K562 (cell line): ENCODE results near the gene NEDD4L. TPM values are rescaled to one million over a fixed set of nuclear protein-coding genes. Genes with fewer than 3 reads are reported as not detected.

Experiments used
- AFF4 ChIP-seq: sonication (generic); formaldehyde crosslinking; IDR thresholded peaks from 2 replicates; pipeline ENCODE4 v1.8.0; 2023; ENCODE audit warnings: mild to moderate bottlenecking, missing genetic modification reagents
- CTCFL ChIP-seq: IDR thresholded peaks from 2 replicates; pipeline ENCODE4 v1.6.1; 2011; ENCODE audit warnings: borderline replicate concordance, low read depth, mild to moderate bottlenecking, moderate library complexity, low read length; ENCODE audit not compliant: insufficient read depth, poor library complexity, severe bottlenecking
- E2F8 ChIP-seq: fragments of 450-650 bp; IDR thresholded peaks from 2 replicates; pipeline ENCODE4 v1.7.1; 2018; ENCODE audit warnings: mild to moderate bottlenecking, low read depth; ENCODE audit not compliant: partially characterized antibody
- FOSL1 ChIP-seq: fragments of 200-800 bp; sonication (Bioruptor generic); conservative IDR thresholded peaks from 2 replicates; pipeline ENCODE4 v1.6.1; 2016; ENCODE audit warnings: missing genetic modification characterization, missing compliant biosample characterization
- FOXO4 ChIP-seq: fragments of 450-650 bp; formaldehyde crosslinking; IDR thresholded peaks from 2 replicates; pipeline ENCODE4 v1.4.0; 2020; ENCODE audit warnings: mild to moderate bottlenecking, moderate library complexity
- OTX1 ChIP-seq: fragments of 450-650 bp; formaldehyde crosslinking; IDR thresholded peaks from 2 replicates; pipeline ENCODE4 v1.4.0; 2022; ENCODE audit warnings: mild to moderate bottlenecking
- PTRF ChIP-seq: fragments of 450-650 bp; IDR thresholded peaks from 2 replicates; pipeline ENCODE4 v1.6.1; 2016; ENCODE audit warnings: mild to moderate bottlenecking, missing genetic modification characterization, missing compliant biosample characterization
- TAL1 ChIP-seq: fragments of 450-650 bp; IDR thresholded peaks from 2 replicates; pipeline ENCODE4 v1.6.1; 2016; ENCODE audit warnings: mild to moderate bottlenecking
- TCF7 ChIP-seq: sonication (generic); IDR thresholded peaks from 2 replicates; pipeline ENCODE4 v1.6.1; 2016; ENCODE audit warnings: antibody characterized with exemption, borderline replicate concordance
- TCFL5 ChIP-seq: fragments of 250-450 bp; sonication (Bioruptor Pico); conservative IDR thresholded peaks from 2 replicates; pipeline ENCODE4 v1.6.1; 2021; ENCODE audit warnings: mild to moderate bottlenecking, moderate library complexity, matching md5 sums
- ZBTB11 ChIP-seq, 3 experiments: fragments of 200-800 bp in 1 of 3; fragments of 250-450 bp in 1 of 3; fragments of 450-650 bp in 1 of 3; sonication (Bioruptor Pico) in 1 of 3; sonication (Bioruptor generic) in 1 of 3; formaldehyde crosslinking in 1 of 3; IDR thresholded peaks; 2 replicates each; pipeline versions ENCODE4 v1.6.1 to v1.8.0; 2016 to 2022; ENCODE audit warnings: mild to moderate bottlenecking in 2 of 3, missing genetic modification characterization in 2 of 3, missing compliant biosample characterization in 1 of 3, moderate library complexity in 1 of 3
- ZNF76 ChIP-seq: fragments of 250-450 bp; sonication (Bioruptor Pico); IDR thresholded peaks from 2 replicates; pipeline ENCODE4 v1.4.0; 2020; ENCODE audit warnings: mild to moderate bottlenecking, moderate library complexity, borderline replicate concordance
- polyA plus RNA-seq, 8 experiments: library from polyadenylated mRNA; depleted of rRNA in 4 of 8; stranded (reverse) in 5 of 8; unstranded in 3 of 8; fragments of >200 nt; fragmentation: Nextera tagmentation in 2 of 8; fragmentation: Illumina TruSeq in 1 of 8; extraction: Ambion mirVana in 2 of 8; extraction: Trizol in 1 of 8; gene quantifications; 2 replicates each; pipeline versions ENCODE4 v1.2.1 to v1.2.3, GENCODE V29; 2011 to 2014; ENCODE audit warnings: inconsistent platforms in 1 of 8, missing spikeins in 1 of 8
- total RNA-seq, 7 experiments: library from RNA; depleted of rRNA in 6 of 7; stranded (reverse); fragments of >200 nt in 6 of 7; fragmentation: Illumina TruSeq in 2 of 7; extraction: Trizol in 2 of 7; gene quantifications; 2 replicates each; pipeline versions ENCODE4 v1.2.1 to v1.2.3, GENCODE V29; 2011 to 2021; ENCODE audit warnings: low replicate concordance in 1 of 7

Gene NEDD4L
- total and polyA plus RNA-seq, 9 of the 15 experiments (the other 6 are each of a cell fraction or from before 2014, with no cell fraction given): 8.1 to 33.4 (median 19.9) TPM

- TF ChIP-seq PTRF: no peak
- TF ChIP-seq FOSL1 (tag): 0 out of 2 replicates have a peak, but pooled peaks have one; percentile 37
- TF ChIP-seq TCFL5 (CRISPR knock-in tag): no peak
- no peak for TF ChIP-seq AFF4 (CRISPR knock-in tag)
- no peak for TF ChIP-seq OTX1 (CRISPR knock-in tag)
- TF ChIP-seq TAL1: peak; percentile 92
- peak in 1 of 3 experiments; percentile 28; a peak in 1 of 6 replicates for TF ChIP-seq ZBTB11 (CRISPR knock-in tag; IDR thresholded peaks at IDR 0.05)
- no peak for TF ChIP-seq CTCFL
- TF ChIP-seq ZNF76: no peak
- no peak for TF ChIP-seq FOXO4
- no peak for TF ChIP-seq TCF7
- TF ChIP-seq E2F8: no peak
Observed at GRCh38 chr18:58078889-58079573, 35.0 kb downstream of the NEDD4L start (continued).
